Endothelial cell of umbilical vein (primary cell): ENCODE results near the gene COL16A1. TPM values are rescaled to one million over a fixed set of nuclear protein-coding genes. Genes with fewer than 3 reads are reported as not detected.

Experiments used
- BruUV-seq: library from RNA; stranded (reverse); fragments of 400-500 nt; replicated peaks from 2 replicates; lab custom pipeline; 2021; lab: Mats Ljungman, UMichigan
- CTCF ChIA-PET: fragments of 300-600, 350-600 bp; sonication (Branson Sonifier 250); formaldehyde crosslinking; loops from one replicate; lab custom pipeline; 2021; ENCODE audit warnings: antibody characterized with exemption, inconsistent platforms; lab: Charles Lee
- POLR2A ChIA-PET: fragments of 300-600, 350-600 bp; sonication (Branson Sonifier 250); formaldehyde crosslinking; loops from one replicate; lab custom pipeline; 2021; ENCODE audit warnings: antibody characterized with exemption, inconsistent platforms; lab: Charles Lee
- DNase-seq: peaks from one replicate; pipeline ENCODE4 v3.0.0-alpha.2; 2011; ENCODE audit warnings: low read depth, low spot score
- FAIRE-seq: peaks from 2 replicates; lab custom pipeline; 2011; peaks lifted over from hg19 to GRCh38; lab: Jason Lieb, UNC
- H2AFZ ChIP-seq: 2 replicates; pipeline ENCODE4 v1.6.0; 2012; ENCODE audit warnings: low read depth, low read length, control low read depth, inconsistent platforms
- H3K27ac ChIP-seq: 2 replicates; pipeline ENCODE4 v1.5.1; 2011; ENCODE audit warnings: low read depth, mild to moderate bottlenecking, control low read depth, low read length, moderate library complexity; ENCODE audit not compliant: insufficient read depth
- H3K27me3 ChIP-seq, 2 experiments: 2 replicates each; pipeline versions ENCODE4 v1.6.0 to v1.6.1; 2011; ENCODE audit warnings: low read length in 2 of 2, mixed read lengths in 1 of 2; ENCODE audit not compliant: control insufficient read depth in 2 of 2, insufficient read depth in 2 of 2
- H3K36me3 ChIP-seq, 2 experiments: 2 replicates in 1 of 2; 3 replicates in 1 of 2; pipeline ENCODE4 v1.5.1; 2011; ENCODE audit warnings: low read length in 2 of 2, mild to moderate bottlenecking in 1 of 2, moderate library complexity in 1 of 2; ENCODE audit not compliant: control insufficient read depth in 2 of 2, insufficient read depth in 2 of 2; ENCODE audit errors: extremely low read depth in 1 of 2
- H3K4me1 ChIP-seq: 3 replicates; pipeline ENCODE4 v1.5.1; 2011; ENCODE audit warnings: mild to moderate bottlenecking, low read length; ENCODE audit not compliant: control insufficient read depth, insufficient read depth; ENCODE audit errors: extremely low read depth
- H3K4me2 ChIP-seq: 2 replicates; pipeline ENCODE4 v1.6.1; 2011; ENCODE audit warnings: low read length, control low read depth, mixed read lengths; ENCODE audit not compliant: insufficient read depth
- H3K4me3 ChIP-seq, 3 experiments: fragments of 200-600 bp in 1 of 3; sonication (generic), shearing (Covaris generic) in 1 of 3; replicated peaks in 1 of 3; 2 replicates each; pipeline ENCODE4 v1.5.1; 2011 to 2016; ENCODE audit warnings: control low read depth in 3 of 3, low read length in 3 of 3, mild to moderate bottlenecking in 2 of 3, inconsistent platforms in 1 of 3, low read depth in 1 of 3, moderate library complexity in 1 of 3; ENCODE audit not compliant: insufficient read depth in 1 of 3
- H3K79me2 ChIP-seq: 2 replicates; pipeline ENCODE4 v1.6.0; 2012; ENCODE audit warnings: low read length, inconsistent platforms; ENCODE audit not compliant: control insufficient read depth, insufficient read depth
- H3K9ac ChIP-seq: replicated peaks from 2 replicates; pipeline ENCODE3; 2011; ENCODE audit warnings: low read length, control low read depth; ENCODE audit not compliant: insufficient read depth; ENCODE audit errors: extremely low read depth
- H3K9me1 ChIP-seq: replicated peaks from 3 replicates; pipeline ENCODE4 v1.6.0; 2011; ENCODE audit warnings: mild to moderate bottlenecking, low read length; ENCODE audit not compliant: control insufficient read depth, insufficient read depth; ENCODE audit errors: extremely low read depth
- H3K9me3 ChIP-seq: replicated peaks from 2 replicates; pipeline ENCODE4 v1.5.1; 2012; ENCODE audit warnings: low read length, inconsistent platforms; ENCODE audit not compliant: control insufficient read depth, insufficient read depth
- H4K20me1 ChIP-seq: replicated peaks from 2 replicates; pipeline ENCODE3; 2011; ENCODE audit warnings: mild to moderate bottlenecking, low read length; ENCODE audit not compliant: control insufficient read depth, insufficient read depth; ENCODE audit errors: extremely low read depth
- CTCF ChIP-seq, 2 donors: IDR thresholded peaks; 1 replicate in 1 of 2; 2 replicates in 1 of 2; pipeline ENCODE4 v1.5.1; 2011; ENCODE audit warnings: low read length in 2 of 2, mild to moderate bottlenecking in 2 of 2, moderate library complexity in 2 of 2, control low read depth in 1 of 2, inconsistent platforms in 1 of 2, low read depth in 1 of 2; ENCODE audit not compliant: insufficient read depth in 1 of 2; ENCODE audit errors: extremely low read depth in 1 of 2
- EZH2 ChIP-seq: IDR thresholded peaks from 2 replicates; pipeline ENCODE4 v1.6.1; 2012; ENCODE audit warnings: borderline replicate concordance, low read depth, mild to moderate bottlenecking, moderate library complexity, low read length, inconsistent platforms; ENCODE audit not compliant: severe bottlenecking
- FOS ChIP-seq: IDR thresholded peaks from 2 replicates; pipeline ENCODE4 v1.6.1; 2011; ENCODE audit warnings: mild to moderate bottlenecking, low read length, moderate library complexity, borderline replicate concordance; ENCODE audit not compliant: insufficient read depth
- GATA2 ChIP-seq: IDR thresholded peaks from 2 replicates; pipeline ENCODE4 v1.7.0; 2011; ENCODE audit warnings: low read depth, mild to moderate bottlenecking, moderate library complexity, mixed read lengths, low read length; ENCODE audit not compliant: insufficient read length, insufficient read depth
- JUN ChIP-seq: IDR thresholded peaks from 2 replicates; pipeline ENCODE4 v1.6.1; 2011; ENCODE audit warnings: borderline replicate concordance, low read depth; ENCODE audit not compliant: insufficient read length, insufficient read depth
- MAX ChIP-seq: IDR thresholded peaks from 2 replicates; pipeline ENCODE4 v1.6.1; 2011; ENCODE audit not compliant: insufficient read depth, insufficient read length
- POLR2A ChIP-seq: IDR thresholded peaks from 2 replicates; pipeline ENCODE4 v1.6.1; 2012; ENCODE audit warnings: low read depth, mild to moderate bottlenecking, control low read depth, low read length
- POLR2AphosphoS5 ChIP-seq: IDR thresholded peaks from 2 replicates; pipeline ENCODE4 v1.6.1; 2012; ENCODE audit warnings: low read depth, mild to moderate bottlenecking, control low read depth, low read length, moderate library complexity; ENCODE audit not compliant: insufficient read depth
- dilution Hi-C: fragments of 300-500 bp; cut with MboI; formaldehyde crosslinking; loops from one replicate; pipeline ENCODE4 v1.15.0; 2019; ENCODE audit warnings: low sequenced_read_pairs; ENCODE audit not compliant: extremely low pct_ligation_motif_present
- intact Hi-C: fragments of 100-400 bp; cut with micrococcal nuclease; formaldehyde crosslinking; loops from one replicate; pipeline ENCODE4 v1.10.0; 2022
- polyA plus RNA-seq, 4 experiments: library from polyadenylated mRNA; depleted of rRNA in 3 of 4; stranded (reverse) in 3 of 4; unstranded in 1 of 4; fragments of >200 nt; gene quantifications; 2 replicates each; pipeline versions ENCODE4 v1.2.1 to v1.2.3, GENCODE V29; 2011 to 2012; ENCODE audit warnings: missing spikeins in 1 of 4
- total RNA-seq: library from RNA; stranded (reverse); gene quantifications from 2 replicates; pipeline ENCODE4 v1.2.3, GENCODE V29; 2021

COL16A1 gene
- total and polyA plus RNA-seq, 2 donors (not counting 3 experiments of a cell fraction or from before 2014, with no cell fraction given), result 0.68 to 1.2 TPM

GRCh38 chr1:31691951-31692350 is 11.9 kb downstream of the COL16A1 start:
- POLR2A ChIA-PET, result no interaction called here
- Histone ChIP-seq H3K9me1 (no peaks in the 10 kb centered on the region), H3K4me3 (no peak overlapping the region), H3K79me2 (no peaks in the 10 kb centered on the region), H3K4me2 (no peak overlapping the region), H4K20me1 (no peaks in the 10 kb centered on the region), H3K27ac (no peak overlapping the region), H2AFZ (no peak overlapping the region), H3K9me3 (no peaks in the 10 kb centered on the region), H3K9ac (no peak overlapping the region), H3K36me3 (no peaks in the 10 kb centered on the region), H3K27me3 (no peaks in the 10 kb centered on the region), H3K4me1 (peaks cover 13% of the 10 kb centered on the region)
- DNase-seq (no peak), FAIRE-seq (no peak)
- no peak for TF ChIP-seq POLR2AphosphoS5
- no peak for TF ChIP-seq JUN
- no peak for TF ChIP-seq CTCF (IDR thresholded peaks at IDR 0.05; ENCODE audit: extremely low read depth in 1 of 2, insufficient read depth in 1 of 2, low read depth in 1 of 2, low read length in 2 of 2)
- no peak for TF ChIP-seq MAX
- no peak for TF ChIP-seq EZH2
- dilution Hi-C loops (no loop called here), intact Hi-C loops (no loop called here)
- CTCF ChIA-PET, result interaction anchor here (2.5 kb wide), 1 partner anchor 54 kb away, joined by 8 read pairs; no protein-coding TSS in a partner anchor
- no TSS peak for BruUV-seq

- no peak overlapping the region for H3K9ac ChIP-seq
- no peaks in the 10 kb centered on the region for H3K36me3 ChIP-seq
- H4K20me1 ChIP-seq, result no peaks in the 10 kb centered on the region
- no peak overlapping the region for H3K4me3 ChIP-seq
- dilution Hi-C loops, result no loop called here
- H3K4me1 ChIP-seq, result peaks cover 13% of the 10 kb centered on the region
- intact Hi-C loops, result no loop called here
- H3K9me1 ChIP-seq, result no peaks in the 10 kb centered on the region
- POLR2A ChIA-PET, result no interaction called here
- H3K9me3 ChIP-seq, result no peaks in the 10 kb centered on the region
- no peak overlapping the region for H2AFZ ChIP-seq
- H3K27ac ChIP-seq, result no peak overlapping the region
- H3K79me2 ChIP-seq, result no peaks in the 10 kb centered on the region
- no peak overlapping the region for H3K4me2 ChIP-seq
- CTCF ChIA-PET, result interaction anchor here (0.6 to 2.5 kb wide), 2 partner anchors 14 to 54 kb away, joined by 3 to 8 read pairs; no protein-coding TSS in a partner anchor
- H3K27me3 ChIP-seq, result no peaks in the 10 kb centered on the region
- no TSS peak for BruUV-seq
- no peak for TF ChIP-seq POLR2A
- no peak for TF ChIP-seq POLR2AphosphoS5
- no peak for TF ChIP-seq FOS
- no peak for TF ChIP-seq GATA2
- TF ChIP-seq CTCF (IDR thresholded peaks at IDR 0.05; ENCODE audit: extremely low read depth in 1 of 2, insufficient read depth in 1 of 2, low read depth in 1 of 2, low read length in 2 of 2), result no peak
- no peak for TF ChIP-seq JUN
- TF ChIP-seq MAX, result no peak
- no peak for TF ChIP-seq EZH2
- FAIRE-seq, result no peak
- DNase-seq, result no peak
Observed at GRCh38 chr1:31691446-31691845, 12.4 kb downstream of the COL16A1 start.
